Left hindlimb (tissue), 1 donor: Measurements from ENCODE around the gene CCDC150.
A peak's percentile ranks its signal among the peaks of the same experiment; 100 is the strongest.
"Not testable (repeated sequence)": the region's sequence is repeated elsewhere in the genome, so short reads cannot be mapped to it uniquely, and the experiment has no call there.

Source experiments
- DNase-seq: peaks from one replicate; pipeline ENCODE4 v3.0.0-alpha.2; 2018

The CCDC150 gene

DNA sequence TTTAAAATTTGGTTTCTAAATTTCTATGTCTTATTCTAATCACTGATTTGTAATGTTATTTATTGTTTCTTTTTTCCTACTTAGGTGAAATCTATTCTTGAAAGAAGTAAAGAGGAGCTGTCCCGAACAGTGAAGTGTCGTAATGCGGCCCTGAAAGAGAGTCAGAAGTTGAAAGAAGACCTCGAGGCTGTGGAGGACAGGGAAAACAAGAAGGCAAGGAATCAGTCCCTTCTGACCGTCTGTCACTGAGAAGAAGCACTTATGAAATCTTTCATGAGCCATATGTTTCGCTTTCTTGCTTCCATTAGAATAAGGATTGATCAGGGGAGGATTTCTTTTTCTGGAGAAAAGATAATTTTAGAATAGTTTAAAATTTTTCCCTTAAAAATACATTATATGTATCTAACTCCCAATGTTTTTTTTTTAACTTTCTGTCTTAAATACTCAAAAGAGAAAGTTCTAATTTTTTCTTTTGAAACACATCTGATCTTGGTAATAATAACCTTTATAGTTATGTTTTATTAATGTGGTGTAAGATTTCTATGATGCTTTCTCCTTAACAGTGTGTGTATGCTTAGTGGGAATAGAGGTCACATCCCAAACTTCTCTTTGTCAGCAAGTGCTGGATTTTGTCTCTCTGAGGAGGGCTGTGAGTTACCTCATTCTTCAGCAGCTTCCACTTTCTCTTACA, 79.0 kb downstream of the CCDC150 start:
- DNase-seq = no peak

DNA sequence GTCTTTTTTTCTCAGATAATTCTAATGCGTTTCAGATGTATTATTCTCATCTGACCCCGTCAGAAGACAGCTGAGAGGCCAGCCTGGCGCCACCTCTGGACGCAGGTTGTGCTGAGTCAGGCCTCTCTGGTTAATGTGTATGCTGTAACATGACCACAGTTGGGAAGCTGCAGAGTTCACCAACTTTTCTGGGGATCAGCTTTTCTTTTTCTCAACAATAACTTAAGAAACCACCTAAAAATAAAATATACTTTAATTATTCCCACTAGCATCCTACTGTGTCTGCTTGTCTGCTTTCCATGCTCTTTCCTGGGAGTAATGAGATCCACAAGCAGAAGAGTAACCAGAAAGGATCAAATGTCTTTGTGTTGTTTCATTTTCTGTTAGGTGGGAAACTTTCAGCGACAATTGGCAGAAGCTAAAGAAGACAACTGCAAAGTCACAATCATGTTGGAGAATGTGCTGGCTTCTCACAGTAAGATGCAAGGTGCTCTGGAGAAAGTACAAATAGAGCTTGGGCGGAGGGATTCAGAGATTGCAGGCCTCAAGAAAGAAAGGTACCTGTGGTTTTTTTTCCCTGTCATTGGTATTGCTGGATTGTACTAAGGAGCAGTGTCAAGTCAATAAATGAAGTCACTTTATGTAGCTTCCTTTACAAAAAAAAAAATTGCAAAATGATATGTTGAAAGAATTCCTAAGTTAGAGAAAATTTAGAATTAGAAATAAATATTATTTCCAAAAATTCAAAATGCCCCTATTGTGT, 79.8 kb downstream of the CCDC150 start:
- peak; percentile 48 for DNase-seq

DNA sequence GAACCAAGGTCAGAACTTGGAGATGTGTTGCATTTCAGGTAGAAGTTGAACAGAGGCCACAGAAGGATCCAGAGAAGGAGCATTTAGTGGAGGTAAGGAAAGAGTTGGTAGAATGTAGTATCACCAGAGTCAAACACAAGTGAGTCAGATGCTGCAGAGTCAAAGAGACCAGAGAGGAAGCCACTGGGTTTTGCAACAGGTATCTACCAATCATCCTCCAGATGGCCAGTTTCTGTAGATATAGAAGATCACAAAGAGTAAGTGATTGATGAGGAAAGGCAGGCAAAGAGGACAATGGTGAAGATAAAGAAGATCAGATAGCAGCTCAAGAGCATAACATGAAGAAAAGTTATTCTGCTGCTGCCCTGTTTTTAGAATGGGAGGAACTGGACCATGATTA, 84.1 kb downstream of the CCDC150 start:
- no peak for DNase-seq

DNA sequence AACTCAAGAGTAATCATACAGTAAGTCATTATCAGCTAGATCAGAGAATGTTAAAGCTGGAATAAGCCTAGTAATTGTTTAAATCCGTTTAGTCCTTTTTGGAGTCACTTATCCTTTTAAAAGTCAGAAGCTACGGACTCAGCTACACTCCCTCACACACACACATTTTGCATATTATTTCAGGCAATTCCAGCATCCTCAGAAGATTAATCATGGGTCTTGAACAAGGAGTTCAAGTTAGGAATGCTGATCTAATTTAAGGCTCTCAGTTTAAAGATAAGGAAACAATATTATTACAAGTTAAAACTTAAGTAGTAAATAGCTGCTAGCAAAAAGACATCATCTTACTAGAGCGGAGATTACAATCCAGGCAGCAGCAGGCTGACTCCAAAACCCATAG, 85.7 kb downstream of the CCDC150 start:
- DNase-seq = no peak

DNA sequence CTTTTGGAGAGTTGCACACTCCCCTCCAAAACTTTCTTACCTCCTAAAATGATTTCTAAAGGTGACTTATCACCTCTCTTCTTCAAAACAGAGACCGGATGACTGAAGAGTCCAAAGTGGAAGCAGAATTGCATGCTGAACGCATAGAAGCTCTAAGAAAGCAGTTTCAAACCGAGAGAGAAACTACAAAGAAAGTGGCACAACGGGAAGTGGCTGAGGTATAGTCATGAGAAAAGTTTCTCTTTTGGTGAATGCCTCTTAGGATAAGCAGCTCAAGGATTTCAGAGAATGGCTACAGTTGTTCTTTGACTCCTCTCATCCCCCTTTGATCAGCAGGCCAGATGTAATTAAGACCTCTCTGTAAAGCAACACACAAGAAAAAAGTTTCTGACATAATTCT, 86.4 kb downstream of the CCDC150 start:
- no peak for DNase-seq

DNA sequence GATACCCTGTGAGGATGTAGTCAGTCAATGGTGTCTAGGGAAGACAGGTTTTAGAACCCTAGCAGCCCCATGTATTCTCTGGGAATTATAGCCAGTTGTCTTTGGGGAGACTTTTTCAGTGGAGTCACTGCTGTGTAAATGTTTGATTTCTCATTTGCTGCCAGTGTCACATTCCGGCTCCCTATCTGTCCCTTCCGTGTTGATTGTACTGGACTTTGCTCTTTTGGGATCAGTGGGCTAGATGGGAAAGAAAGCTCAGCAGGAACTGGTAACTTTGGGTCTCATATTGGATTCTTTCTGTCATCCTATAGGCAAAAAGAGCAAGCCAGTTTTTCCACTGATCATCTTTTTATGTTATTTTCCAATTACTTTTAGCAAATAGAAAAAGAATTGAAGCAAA, 89.9 kb downstream of the CCDC150 start:
- no peak for DNase-seq

DNA sequence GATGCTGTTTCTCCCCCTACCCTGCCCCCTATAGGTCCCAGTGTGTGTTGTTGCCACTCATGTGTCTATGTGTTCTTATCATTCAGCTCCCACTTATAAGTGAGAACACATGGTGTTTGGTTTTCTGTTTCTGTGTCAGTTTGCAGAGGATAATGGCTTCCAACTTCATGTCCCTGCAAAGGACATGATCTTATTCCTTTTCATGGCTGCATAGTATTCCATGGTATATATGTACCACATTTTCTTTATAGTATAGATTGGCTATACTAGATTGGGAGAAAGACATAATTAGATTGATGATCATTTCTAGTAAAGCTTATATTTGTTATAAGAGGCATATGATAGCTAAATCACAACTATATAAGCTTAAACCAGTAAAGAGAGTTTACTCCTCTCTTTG, 97.1 kb downstream of the CCDC150 start:
- not testable (repeated sequence) for DNase-seq

DNA sequence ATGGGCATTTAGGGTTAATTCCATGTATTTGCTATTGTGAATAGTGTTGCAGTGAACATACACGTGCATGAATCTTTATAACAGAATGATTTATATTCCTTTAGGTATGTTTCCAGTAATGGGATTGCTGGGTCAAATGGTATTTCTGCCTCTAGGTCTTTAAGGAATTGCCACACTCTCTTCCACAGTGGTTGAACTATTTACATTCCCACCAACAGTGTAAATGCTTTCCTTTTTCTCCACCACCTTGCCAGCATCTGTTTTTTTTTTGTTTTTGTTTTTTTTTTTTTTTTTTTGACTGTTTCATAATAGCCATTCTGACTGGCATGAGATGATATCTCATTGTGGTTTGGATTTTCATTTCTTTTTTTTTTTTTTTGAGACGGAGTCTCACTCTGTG, 97.5 kb downstream of the CCDC150 start:
- no peak for DNase-seq

DNA sequence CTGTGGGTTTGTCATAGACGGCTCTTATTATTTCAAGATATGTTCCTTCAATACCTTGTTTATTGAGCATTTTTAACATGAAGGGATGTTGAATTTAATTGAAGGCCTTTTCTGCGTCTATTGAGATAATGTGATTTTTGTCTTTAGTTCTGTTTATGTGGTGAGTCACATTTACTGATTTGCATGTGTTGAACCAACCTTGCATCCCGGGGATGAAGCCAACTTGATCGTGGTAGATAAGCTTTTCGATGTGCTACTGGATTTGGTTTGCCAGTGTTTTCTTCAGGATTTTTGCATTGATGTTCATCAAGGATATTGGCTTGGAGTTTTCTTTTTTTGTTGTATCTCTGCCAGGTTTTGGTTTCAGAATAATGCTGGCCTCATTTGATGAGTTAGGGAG, 99.5 kb downstream of the CCDC150 start:
- no peak for DNase-seq

DNA sequence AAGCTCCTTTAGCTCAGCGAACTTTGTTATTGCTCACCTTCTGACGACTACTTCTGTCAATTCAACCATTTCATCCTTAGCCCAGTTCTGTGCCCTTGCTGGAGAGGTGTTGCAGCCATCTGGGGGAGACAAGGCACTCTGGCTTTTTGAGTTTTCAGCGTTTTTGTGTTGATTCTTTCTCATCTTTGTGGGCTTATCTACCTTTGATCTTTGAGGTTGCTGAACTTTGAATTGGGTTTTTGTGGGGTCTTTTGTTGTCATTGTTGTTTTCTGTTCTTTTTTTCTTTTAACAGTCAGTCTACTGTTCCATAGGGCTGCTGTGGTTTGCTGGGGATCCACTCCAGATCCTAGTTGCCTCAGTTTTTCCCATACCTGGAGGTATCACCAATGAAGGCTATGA, 102.7 kb downstream of the CCDC150 start:
- no peak for DNase-seq

DNA sequence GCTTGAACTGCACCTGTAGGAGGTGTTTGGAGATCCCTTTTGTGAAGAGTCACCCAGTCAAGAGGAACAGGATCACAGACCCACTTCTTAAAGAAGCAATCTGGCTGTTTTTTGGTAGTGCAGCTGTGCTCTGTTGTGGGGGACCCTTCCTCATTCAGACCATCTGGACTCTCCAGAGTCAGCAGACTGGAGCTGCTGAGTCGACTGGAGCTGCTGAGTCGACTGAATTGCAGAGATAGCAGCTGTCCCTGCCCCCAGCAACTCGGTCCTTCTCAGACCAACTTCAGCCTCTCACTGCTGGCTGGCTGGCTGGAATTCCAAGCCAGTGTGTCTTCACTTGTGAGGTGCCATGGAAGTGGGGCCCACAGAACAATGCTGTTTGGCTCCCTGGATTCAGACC, 103.2 kb downstream of the CCDC150 start:
- DNase-seq = no peak

DNA sequence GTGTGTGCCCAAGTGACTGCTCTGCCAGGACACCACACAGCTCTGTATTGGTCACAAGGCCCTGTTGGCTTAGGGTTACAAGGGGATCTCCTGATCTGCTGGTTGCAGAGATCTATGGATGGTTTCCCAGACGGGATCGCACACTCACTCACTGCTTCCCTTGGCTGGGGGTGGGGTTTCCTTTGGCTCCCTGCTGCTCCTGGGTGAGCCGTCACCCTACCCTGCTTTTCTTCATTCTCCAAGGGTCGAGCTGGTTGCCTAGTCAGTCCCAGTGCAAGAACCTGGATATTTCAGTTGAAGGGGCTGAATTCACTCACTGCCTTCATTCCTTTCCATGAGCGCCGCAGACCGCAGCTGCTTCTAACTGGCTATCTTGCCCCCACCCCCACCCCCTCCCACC, 103.7 kb downstream of the CCDC150 start:
- no peak for DNase-seq

DNA sequence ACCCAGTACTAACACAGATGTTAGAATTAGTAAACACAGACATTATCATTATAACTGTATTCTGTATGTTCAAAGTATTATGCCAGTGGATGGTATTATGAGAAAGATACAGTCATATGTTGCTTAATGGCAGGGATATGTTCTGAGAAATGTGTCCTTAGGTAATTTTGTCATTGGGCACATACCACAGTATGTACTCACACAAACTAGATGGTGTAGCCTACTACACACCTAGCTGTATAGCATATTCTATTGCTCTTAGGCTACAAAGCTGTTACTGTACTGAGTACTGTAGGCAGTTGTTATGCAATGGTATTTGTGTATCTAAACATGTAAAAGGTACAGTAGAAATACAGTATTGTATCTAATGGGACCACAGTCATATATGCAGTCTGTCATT, 106.2 kb downstream of the CCDC150 start:
- DNase-seq = no peak

DNA sequence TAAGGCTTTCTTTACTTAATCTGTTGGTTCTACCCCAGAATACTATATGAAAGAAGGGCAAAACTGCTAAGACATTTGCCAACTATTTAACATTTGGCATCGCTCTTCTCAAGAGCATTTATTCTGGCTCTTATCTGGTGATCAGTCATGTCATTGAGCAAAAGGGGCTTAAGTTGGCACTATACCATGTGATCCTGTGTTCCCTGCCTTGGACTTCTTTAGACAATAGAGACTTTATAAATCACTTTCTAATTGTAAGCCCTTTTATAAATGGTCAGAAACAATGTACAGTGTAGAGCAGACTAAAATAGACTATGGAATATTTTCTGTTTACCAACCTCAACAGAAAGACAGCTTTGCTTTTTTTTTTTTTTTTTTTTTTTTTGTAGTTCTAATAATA, 107.9 kb downstream of the CCDC150 start:
- no peak for DNase-seq

DNA sequence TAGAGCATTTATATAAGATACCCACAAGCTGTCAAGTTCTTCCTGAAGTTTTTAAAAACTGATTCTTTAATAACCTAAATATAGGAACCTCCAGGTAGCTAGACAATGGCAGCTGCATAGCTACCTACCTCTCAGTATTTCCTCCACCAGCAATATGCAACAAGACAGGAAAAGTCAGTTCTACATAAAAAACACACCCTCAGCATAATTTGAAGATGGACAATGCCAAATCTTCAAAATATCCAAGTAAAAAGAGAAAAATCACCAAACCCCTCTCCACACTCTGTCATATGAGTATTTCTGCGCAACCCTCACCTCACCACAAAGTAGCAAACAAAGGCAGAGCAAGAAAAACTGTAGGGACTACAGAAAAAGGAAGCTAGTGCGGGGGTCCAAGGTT, 108.6 kb downstream of the CCDC150 start:
- no peak for DNase-seq

DNA sequence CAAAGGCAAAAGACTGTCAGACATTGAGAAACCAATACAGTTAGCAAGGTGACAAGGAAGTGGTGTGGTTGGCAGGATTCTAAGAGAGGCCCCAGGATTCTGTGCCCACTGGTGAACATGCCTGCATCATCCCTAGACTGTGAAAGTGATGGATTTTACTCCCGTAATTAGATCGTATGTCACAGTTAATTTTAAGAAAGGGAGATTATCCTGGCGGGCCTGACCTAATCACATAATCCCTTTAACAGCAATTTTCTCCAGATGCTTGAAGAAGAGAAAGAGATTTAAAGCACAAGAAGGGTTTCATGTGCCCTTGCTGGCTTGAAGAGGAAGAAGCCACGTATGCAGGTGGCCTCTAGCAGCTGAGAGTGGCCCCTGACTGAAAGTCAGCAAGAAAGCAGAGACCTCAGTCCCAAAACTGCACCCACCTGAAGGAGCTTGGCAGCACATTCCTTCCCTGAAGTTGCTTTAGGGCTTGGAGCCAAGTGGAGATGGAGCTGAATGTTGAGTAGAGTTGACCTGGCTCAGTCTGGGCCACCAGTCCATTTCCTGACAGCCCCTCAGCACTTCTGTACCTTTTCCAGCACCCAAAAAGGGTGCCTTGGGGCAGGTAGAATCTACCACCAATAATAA, 110.9 kb downstream of the CCDC150 start:
- no peak for DNase-seq

DNA sequence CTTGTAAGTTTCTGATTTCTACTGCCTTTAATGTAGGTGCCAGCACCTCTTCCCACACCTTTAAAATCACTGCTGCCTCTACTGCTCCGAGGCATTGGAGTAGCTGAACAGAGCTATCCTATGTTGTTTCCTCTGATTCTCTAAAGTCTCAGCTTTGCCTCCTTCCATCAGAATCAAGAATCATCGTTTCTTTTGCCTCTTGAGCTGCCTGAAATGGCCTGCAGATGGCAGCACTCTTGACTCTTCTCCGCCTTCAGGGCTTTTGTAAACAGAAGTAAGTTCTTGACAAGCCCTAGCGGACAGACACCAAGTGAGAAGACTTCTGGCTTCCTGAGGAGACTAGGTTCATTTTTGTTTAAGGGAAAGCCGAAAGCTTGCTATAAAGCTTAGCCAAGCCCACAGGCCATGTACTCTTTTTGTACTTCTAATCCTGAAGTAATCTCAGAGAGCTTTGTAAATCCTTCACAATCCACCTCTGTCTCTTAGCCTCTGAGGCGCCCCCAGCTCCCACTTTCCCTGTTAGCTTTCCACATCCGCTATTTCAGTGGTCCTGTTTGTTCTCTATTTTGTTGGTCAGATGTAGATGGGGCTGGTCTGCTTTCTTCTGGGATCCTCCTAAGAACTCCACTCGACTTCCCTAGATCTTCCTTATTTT, 111.6 kb downstream of the CCDC150 start:
- DNase-seq = peak; percentile 42

DNA sequence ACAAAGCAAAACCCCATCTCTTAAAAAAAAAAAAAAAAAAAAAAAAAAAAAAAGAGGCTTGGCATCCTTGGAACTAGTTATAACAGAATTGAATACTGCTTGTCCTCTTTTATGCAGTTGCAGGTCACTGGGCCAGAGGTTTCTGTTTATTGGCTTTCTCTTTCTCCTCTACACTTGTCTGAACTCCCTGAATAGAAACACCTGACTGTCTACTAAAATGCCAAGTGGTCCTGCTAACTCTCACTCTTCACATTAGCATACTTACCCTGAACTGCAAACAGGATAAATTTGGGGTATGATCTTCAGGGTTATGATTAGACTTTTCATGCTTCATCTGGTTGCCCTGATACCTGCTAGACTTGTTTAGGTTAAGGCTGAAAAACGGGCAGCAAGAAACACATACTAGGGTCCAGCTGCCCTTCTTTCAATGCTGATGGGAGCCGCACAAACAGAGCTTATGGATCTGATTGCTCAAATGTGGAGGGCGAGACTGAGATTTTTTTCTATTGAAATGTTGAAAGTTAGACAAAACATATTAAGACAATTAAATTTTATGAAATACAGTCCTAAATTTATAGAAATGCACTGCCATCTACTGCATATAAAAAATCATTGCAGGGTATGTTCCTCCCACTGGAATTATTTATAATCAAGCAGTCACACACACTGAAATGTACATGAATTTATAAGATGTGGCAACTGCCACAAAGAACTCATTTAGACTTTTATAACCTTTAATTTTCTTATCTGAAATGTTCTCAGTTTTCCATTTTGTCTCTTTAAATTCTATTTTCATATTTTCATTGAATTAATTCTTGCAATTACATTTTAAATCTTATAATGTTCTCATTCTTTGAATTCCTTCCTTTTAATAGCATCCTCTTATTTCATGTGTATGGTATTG, 119.2 kb downstream of the CCDC150 start:
- DNase-seq = no peak

DNA sequence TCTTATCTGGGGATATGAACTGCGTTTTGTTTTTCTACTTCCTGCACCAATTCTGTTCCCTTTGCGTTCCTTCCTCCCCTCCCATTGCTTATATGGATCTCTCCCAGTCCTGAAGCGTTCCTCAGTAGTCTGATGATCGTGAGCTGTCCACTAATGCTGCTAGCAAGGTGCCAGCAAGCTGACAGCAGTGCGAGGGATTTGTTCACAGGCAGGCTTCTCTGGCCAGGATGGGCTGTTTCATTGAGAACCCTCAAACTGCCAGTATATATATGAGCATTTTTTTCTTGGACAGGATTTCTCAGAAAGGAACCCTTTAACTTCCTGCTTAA, 119.8 kb downstream of the CCDC150 start:
- DNase-seq = no peak

DNA sequence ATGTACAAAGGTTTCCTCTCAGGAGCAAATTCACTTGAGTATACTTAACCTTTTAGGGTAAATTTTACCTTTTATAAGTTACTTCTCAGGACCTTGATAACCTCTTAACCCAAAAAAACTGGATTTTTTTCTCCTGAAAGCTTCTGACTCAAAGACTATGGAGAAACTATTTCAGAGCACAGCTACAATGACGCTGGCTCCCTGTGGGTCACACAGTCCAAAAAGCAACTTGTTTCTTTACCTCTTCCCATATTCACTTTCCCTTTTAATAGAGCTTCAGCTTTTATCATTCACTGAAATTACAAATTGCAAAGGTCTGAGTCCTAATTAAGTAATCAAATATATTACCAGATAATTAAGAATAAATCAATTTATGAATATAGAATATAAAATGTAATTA, 127.6 kb downstream of the CCDC150 start:
- DNase-seq = no peak
